Measurements from ENCODE around the gene HSD17B4.
A peak's percentile ranks its signal among the peaks of the same experiment; 100 is the strongest.

HSD17B4 gene, protein sequence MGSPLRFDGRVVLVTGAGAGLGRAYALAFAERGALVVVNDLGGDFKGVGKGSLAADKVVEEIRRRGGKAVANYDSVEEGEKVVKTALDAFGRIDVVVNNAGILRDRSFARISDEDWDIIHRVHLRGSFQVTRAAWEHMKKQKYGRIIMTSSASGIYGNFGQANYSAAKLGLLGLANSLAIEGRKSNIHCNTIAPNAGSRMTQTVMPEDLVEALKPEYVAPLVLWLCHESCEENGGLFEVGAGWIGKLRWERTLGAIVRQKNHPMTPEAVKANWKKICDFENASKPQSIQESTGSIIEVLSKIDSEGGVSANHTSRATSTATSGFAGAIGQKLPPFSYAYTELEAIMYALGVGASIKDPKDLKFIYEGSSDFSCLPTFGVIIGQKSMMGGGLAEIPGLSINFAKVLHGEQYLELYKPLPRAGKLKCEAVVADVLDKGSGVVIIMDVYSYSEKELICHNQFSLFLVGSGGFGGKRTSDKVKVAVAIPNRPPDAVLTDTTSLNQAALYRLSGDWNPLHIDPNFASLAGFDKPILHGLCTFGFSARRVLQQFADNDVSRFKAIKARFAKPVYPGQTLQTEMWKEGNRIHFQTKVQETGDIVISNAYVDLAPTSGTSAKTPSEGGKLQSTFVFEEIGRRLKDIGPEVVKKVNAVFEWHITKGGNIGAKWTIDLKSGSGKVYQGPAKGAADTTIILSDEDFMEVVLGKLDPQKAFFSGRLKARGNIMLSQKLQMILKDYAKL

DNA sequence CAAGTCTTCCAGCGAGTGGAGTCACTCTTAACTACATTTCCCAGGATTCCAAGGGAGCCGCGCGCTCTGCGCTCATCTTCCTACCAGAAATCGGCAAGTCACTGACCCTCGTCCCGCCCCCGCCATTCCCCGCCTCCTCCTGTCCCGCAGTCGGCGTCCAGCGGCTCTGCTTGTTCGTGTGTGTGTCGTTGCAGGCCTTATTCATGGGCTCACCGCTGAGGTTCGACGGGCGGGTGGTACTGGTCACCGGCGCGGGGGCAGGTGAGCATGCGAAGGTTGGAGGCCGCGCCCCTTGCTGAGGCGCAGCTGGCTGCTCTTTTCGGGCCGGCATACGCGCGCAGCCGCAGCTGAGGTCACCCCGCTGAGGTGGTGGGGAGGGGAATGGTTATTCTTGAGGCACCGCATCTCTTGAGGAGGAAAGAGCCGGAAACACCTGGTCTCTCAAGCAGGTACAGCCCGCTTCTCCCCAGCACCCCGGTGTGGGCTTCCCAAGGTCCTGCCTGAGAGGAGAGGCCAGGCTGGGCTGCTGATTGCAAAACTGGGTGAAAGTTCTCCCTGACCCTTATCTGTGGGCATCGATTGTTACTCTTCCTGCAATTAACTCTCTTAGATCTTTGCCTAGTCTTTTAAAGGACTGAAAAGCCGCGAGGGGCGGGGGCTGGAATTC, at the start of gene HSD17B4:
Gene HSD17B4 (plus strand): TSS at position 125 of the 667 bp plus-strand sequence. CDS start 79 bp downstream, at position 204.
- no peak for TF ChIP-seq CTCF (IDR thresholded peaks at IDR 0.05; ENCODE audit: low read length, missing control alignments)
- peak within 1 kb of the TSS; percentile 78 for H3K4me3 ChIP-seq (replicated peaks; ENCODE audit: low read depth, low read length)
- DNase-seq (ENCODE audit: low read depth): peak; percentile 88

GRCh38 chr5:119402555-119402954, 49.7 kb upstream of the HSD17B4 start:
- no peak for DNase-seq (ENCODE audit: low read depth)
- no peak for TF ChIP-seq CTCF (IDR thresholded peaks at IDR 0.05; ENCODE audit: low read length, missing control alignments)
- no peak overlapping the region for H3K4me3 ChIP-seq (replicated peaks; ENCODE audit: low read depth, low read length)

GRCh38 chr5:119404033-119404432, 48.3 kb upstream of the HSD17B4 start:
- no peak for DNase-seq (ENCODE audit: low read depth)
- TF ChIP-seq CTCF (IDR thresholded peaks at IDR 0.05; ENCODE audit: low read length, missing control alignments): no peak
- no peak overlapping the region for H3K4me3 ChIP-seq (replicated peaks; ENCODE audit: low read depth, low read length)

GRCh38 chr5:119405419-119405818, 46.9 kb upstream of the HSD17B4 start:
- H3K4me3 ChIP-seq (replicated peaks; ENCODE audit: low read depth, low read length): no peak overlapping the region
- DNase-seq (ENCODE audit: low read depth): no peak

GRCh38 chr5:119406551-119407110, 45.7 kb upstream of the HSD17B4 start:
- TF ChIP-seq CTCF (IDR thresholded peaks at IDR 0.05; ENCODE audit: low read length, missing control alignments): no peak
- no peak overlapping the region for H3K4me3 ChIP-seq (replicated peaks; ENCODE audit: low read depth, low read length)
- no peak for DNase-seq (ENCODE audit: low read depth)

More at GRCh38 chr5:119405419-119405818, 46.9 kb upstream of the HSD17B4 start:
- TF ChIP-seq CTCF (IDR thresholded peaks at IDR 0.05; ENCODE audit: low read length, missing control alignments): no peak

DNA sequence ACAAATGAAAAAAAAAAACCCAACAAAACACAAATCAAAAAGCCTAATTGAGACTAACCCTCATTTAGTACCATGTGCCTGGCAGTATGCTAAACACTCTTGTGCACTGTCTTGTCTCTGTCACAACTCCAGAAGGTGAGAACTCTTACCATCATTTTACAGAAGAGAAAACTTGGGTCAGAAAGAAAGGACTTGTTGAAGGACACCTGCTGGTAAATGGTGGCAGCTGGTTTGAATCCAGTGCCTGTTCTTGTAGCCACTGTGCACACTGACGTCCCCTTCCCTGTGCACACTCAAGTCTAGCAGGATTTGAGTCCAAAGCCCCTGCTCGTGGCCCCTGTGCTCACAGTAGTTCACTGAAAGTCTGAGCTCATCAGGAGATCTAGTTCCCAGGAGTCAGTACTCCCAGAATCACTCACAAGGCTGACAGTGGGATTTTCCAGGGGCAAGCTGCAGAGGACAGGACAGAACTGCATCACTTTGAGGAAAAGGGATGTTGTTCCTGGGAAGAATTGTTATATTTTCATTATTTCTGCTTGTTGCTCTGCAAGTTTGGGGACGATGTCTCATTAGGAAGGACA, 43.0 kb upstream of the HSD17B4 start:
- no peak for DNase-seq (ENCODE audit: low read depth)
- H3K4me3 ChIP-seq (replicated peaks; ENCODE audit: low read depth, low read length): no peak overlapping the region
- TF ChIP-seq CTCF (IDR thresholded peaks at IDR 0.05; ENCODE audit: low read length, missing control alignments): no peak

Data from fibroblast of pulmonary artery (primary cell).